HepG2 (cell line): ENCODE results near the gene ATAD2B.

Source experiments
- HDAC6 ChIP-seq: fragments of 200-600 bp; sonication (generic); IDR thresholded peaks from 2 replicates; pipeline ENCODE4 v1.7.0; 2017; ENCODE audit warnings: mild to moderate bottlenecking, antibody characterized with exemption, low read length, low read depth
- IKZF1 ChIP-seq: fragments of 450-650 bp; IDR thresholded peaks from 2 replicates; pipeline ENCODE4 v1.7.1; 2016
- KDM5A ChIP-seq: fragments of 200-600 bp; sonication (generic); IDR thresholded peaks from 2 replicates; pipeline ENCODE4 v1.7.0; 2018; ENCODE audit warnings: antibody characterized with exemption, mild to moderate bottlenecking, low read length, borderline replicate concordance
- KMT2A ChIP-seq: sonication (generic); formaldehyde crosslinking; IDR thresholded peaks from 2 replicates; pipeline ENCODE4 v1.4.0; 2020; ENCODE audit warnings: missing genetic modification reagents
- MAZ ChIP-seq, 2 experiments: sonication (generic) in 1 of 2; formaldehyde crosslinking in 1 of 2; IDR thresholded peaks; 2 replicates each; pipeline versions ENCODE4 v1.5.0 to v1.6.1; 2012 to 2020; ENCODE audit warnings: low read depth in 2 of 2, mild to moderate bottlenecking in 2 of 2, borderline replicate concordance in 1 of 2, improper control_type of control experiment in 1 of 2, low read length in 1 of 2, missing genetic modification reagents in 1 of 2, moderate library complexity in 1 of 2
- NFE2 ChIP-seq: sonication (generic); formaldehyde crosslinking; IDR thresholded peaks from 2 replicates; pipeline ENCODE4 v1.4.0; 2020; ENCODE audit warnings: missing genetic modification reagents
- NR1H2 ChIP-seq: sonication (generic); formaldehyde crosslinking; IDR thresholded peaks from 2 replicates; pipeline ENCODE4 v1.8.1; 2022; ENCODE audit warnings: low read depth, missing genetic modification reagents, borderline replicate concordance
- XBP1 ChIP-seq: sonication (generic); formaldehyde crosslinking; IDR thresholded peaks from 2 replicates; pipeline ENCODE4 v1.5.0; 2020; ENCODE audit warnings: missing genetic modification reagents
- ZFP41 ChIP-seq: sonication (generic); formaldehyde crosslinking; IDR thresholded peaks from 2 replicates; pipeline ENCODE4 v1.4.0; 2020; ENCODE audit warnings: mild to moderate bottlenecking, missing genetic modification reagents, borderline replicate concordance
- ZMYM2 ChIP-seq: sonication (generic); formaldehyde crosslinking; IDR thresholded peaks from 2 replicates; pipeline ENCODE4 v1.8.0; 2022; ENCODE audit warnings: mild to moderate bottlenecking, missing genetic modification reagents
- ZNF207 ChIP-seq: fragments of 450-650 bp; IDR thresholded peaks from 2 replicates; pipeline ENCODE4 v1.6.1; 2016; ENCODE audit warnings: antibody characterized with exemption, borderline replicate concordance
- ZNF230 ChIP-seq: sonication (generic); formaldehyde crosslinking; IDR thresholded peaks from 2 replicates; pipeline ENCODE4 v1.4.0; 2020; ENCODE audit warnings: mild to moderate bottlenecking, missing genetic modification reagents
- ZSCAN22 ChIP-seq: sonication (generic); formaldehyde crosslinking; IDR thresholded peaks from 2 replicates; pipeline ENCODE4 v1.4.0; 2020; ENCODE audit warnings: mild to moderate bottlenecking, missing genetic modification reagents

DNA sequence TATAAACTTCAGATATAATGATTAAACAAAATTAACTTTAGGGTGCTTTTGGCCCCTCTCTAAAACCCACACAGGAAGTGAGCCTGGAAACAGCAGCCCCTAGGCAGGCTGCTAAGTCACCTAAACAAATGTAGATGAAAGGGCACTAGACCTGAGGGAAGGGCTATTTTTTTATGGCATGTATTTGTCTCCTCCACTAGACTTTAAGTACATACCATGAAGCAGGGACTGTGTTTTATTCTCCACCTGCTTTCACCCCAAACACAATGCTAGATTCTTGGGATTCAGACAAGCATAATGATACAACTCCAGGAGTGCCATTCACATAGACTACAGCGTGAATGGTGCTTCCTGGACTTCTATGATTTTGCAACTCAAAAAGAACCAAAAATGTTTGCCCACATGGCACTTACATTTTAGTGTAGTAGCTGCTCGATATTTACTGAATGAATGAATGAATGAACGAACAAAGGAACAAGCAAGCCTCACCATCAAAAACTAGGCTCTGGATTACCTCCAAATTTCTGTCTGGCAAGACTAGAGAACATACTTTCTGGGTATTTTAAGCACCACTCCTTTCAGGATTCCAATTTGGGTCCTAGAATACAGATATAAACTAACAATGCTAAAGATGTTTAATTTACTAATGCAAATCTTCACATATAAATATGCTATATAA, 10.1 kb downstream of the ATAD2B start:
- TF ChIP-seq KMT2A, result no peak
- TF ChIP-seq XBP1 (CRISPR knock-in tag), result no peak
- no peak for TF ChIP-seq ZMYM2 (CRISPR knock-in tag)
- TF ChIP-seq ZSCAN22 (CRISPR knock-in tag), result no peak
- no peak for TF ChIP-seq ZFP41
- no peak; the same call in 1 of the 2 replicates for TF ChIP-seq NFE2 (CRISPR knock-in tag)
- no peak for TF ChIP-seq NR1H2 (CRISPR knock-in tag)
- no peak for TF ChIP-seq KDM5A
- TF ChIP-seq HDAC6, result no peak
- TF ChIP-seq ZNF207, result no peak
- no peak for TF ChIP-seq ZNF230 (CRISPR knock-in tag)
- no peak for TF ChIP-seq MAZ (IDR thresholded peaks at IDR 0.05; ENCODE audit: borderline replicate concordance, low read depth, low read length)
- no peak for TF ChIP-seq MAZ (CRISPR knock-in tag; IDR thresholded peaks at IDR 0.05; ENCODE audit: low read depth)
- TF ChIP-seq IKZF1, result no peak
